CD8-positive, alpha-beta memory T cell (primary cell): ENCODE measurements around the gene NOTUM. TPM values are rescaled to one million over a fixed set of nuclear protein-coding genes. Genes with fewer than 3 reads are reported as not detected.

Experiments used
- CTCF ChIA-PET: fragments of 350-600 bp; sonication (Branson Sonifier 250); formaldehyde crosslinking; loops from one replicate; lab custom pipeline; 2021; ENCODE audit warnings: antibody characterized with exemption; lab: Charles Lee
- POLR2A ChIA-PET: fragments of 350-600 bp; sonication (Branson Sonifier 250); formaldehyde crosslinking; loops from one replicate; lab custom pipeline; 2021; ENCODE audit warnings: antibody characterized with exemption; lab: Charles Lee
- DNase-seq, 5 donors: peaks; one replicate each; pipeline versions ENCODE4 v3.0.0 to v3.0.0-alpha.2; 2020 to 2022; ENCODE audit warnings: mixed read lengths in 1 of 5
- H3K27ac ChIP-seq: one replicate; pipeline ENCODE4 v1.7.0; 2013; ENCODE audit warnings: low read depth, mild to moderate bottlenecking, low read length, moderate library complexity
- H3K27me3 ChIP-seq: 2 replicates; pipeline ENCODE4 v1.7.0; 2013; ENCODE audit warnings: low read length, mild to moderate bottlenecking; ENCODE audit not compliant: insufficient read depth, poor library complexity, severe bottlenecking
- H3K36me3 ChIP-seq: 2 replicates; pipeline ENCODE4 v1.7.0; 2013; ENCODE audit warnings: mild to moderate bottlenecking, low read length, moderate library complexity; ENCODE audit not compliant: insufficient read depth
- H3K4me1 ChIP-seq: 2 replicates; pipeline ENCODE4 v1.7.0; 2013; ENCODE audit warnings: mild to moderate bottlenecking, low read length, moderate library complexity; ENCODE audit not compliant: insufficient read depth
- H3K4me3 ChIP-seq: 2 replicates; pipeline ENCODE4 v1.7.0; 2013; ENCODE audit warnings: mild to moderate bottlenecking, low read length
- H3K9me3 ChIP-seq: 2 replicates; pipeline ENCODE4 v1.7.0; 2013; ENCODE audit warnings: mild to moderate bottlenecking, low read length
- H3K27ac Mint-ChIP-seq, 8 donors: one replicate each; pipeline ENCODE4 v1.8.0; 2020 to 2021; ENCODE audit warnings: mixed read lengths in 8 of 8, mild to moderate bottlenecking in 6 of 8, inconsistent platforms in 3 of 8, moderate library complexity in 3 of 8
- H3K27me3 Mint-ChIP-seq, 2 donors: one replicate each; pipeline ENCODE4 v1.8.0; 2020 to 2021; ENCODE audit warnings: mixed read lengths in 2 of 2, mild to moderate bottlenecking in 1 of 2, moderate library complexity in 1 of 2
- H3K36me3 Mint-ChIP-seq, 3 donors: one replicate each; pipeline ENCODE4 v1.8.0; 2020 to 2021; ENCODE audit warnings: mixed read lengths in 3 of 3, inconsistent platforms in 1 of 3, mild to moderate bottlenecking in 1 of 3
- H3K4me1 Mint-ChIP-seq, 3 donors: one replicate each; pipeline ENCODE4 v1.8.0; 2020 to 2021; ENCODE audit warnings: mixed read lengths in 3 of 3, inconsistent platforms in 1 of 3, mild to moderate bottlenecking in 1 of 3
- H3K4me3 Mint-ChIP-seq, 7 donors: one replicate each; pipeline ENCODE4 v1.8.0; 2020 to 2021; ENCODE audit warnings: mixed read lengths in 7 of 7, mild to moderate bottlenecking in 6 of 7, moderate library complexity in 4 of 7, inconsistent platforms in 2 of 7
- H3K9me3 Mint-ChIP-seq, 5 donors: one replicate each; pipeline ENCODE4 v1.8.0; 2020 to 2022; ENCODE audit warnings: mixed read lengths in 5 of 5, mild to moderate bottlenecking in 3 of 5, moderate library complexity in 2 of 5, inconsistent platforms in 1 of 5
- polyA plus RNA-seq: library from polyadenylated mRNA; unstranded; fragments of 300-500 nt; fragmentation: Illumina TruSeq; gene quantifications from one replicate; pipeline ENCODE4 v1.2.3, GENCODE V29; 2021
- total RNA-seq, 2 experiments: library from RNA; stranded (reverse); gene quantifications; one replicate each; pipeline ENCODE4 v1.2.3, GENCODE V29; 2021

The NOTUM gene
- total and polyA plus RNA-seq, 3 experiments from 2014 or later, result 0.33 to 0.35 TPM; not detected in 1

DNA sequence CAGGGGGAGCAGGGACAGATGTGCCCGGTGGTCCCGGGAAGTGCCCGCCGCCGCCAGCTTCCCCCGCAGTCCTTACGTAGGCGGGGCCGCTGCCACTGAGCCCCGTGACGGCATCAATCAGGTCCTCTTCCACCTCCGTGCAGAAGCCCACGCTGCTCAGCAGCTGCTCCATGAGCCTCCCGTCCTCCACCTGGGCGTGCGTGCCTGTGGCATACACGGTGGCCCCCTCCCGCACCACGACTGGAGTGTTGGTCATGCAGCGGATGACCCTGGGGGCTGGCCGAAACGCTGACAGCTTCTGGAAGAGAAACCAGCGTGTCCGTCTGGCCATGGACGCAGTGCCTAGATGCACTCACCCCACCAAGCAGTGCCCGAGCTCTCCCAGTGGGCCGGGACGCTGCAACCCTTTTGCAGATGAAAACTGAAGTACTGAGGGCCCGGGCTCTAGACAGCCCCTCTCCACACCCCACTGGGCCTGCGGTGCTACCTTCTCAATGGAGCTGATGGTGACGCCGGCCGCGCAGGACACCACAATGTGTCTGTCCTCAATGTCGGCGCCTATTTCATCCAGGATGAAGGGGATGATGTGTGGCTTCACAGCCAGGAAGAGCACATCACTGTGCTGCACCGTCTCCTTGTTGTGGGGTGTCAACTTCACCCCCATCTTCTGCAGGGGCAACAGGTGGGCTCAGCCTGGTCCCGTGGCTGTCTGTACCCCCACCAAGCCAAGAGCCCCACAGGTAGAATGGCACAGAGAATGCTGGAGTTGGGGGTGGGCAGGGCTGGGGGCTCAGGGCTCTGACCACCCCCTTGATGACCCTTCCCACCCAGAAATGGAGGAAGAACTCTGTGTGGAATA, 25.9 kb downstream of the NOTUM start:
- ChIA-PET POLR2A (no interaction called here), CTCF (interaction anchor here (1.4 kb wide), 1 partner anchor 86 kb away, joined by 3 read pairs; no protein-coding TSS in a partner anchor)
- Histone ChIP-seq H3K4me1 (peaks cover 5% of the 10 kb centered on the region), H3K36me3 (no peaks in the 10 kb centered on the region), H3K4me3 (no peak overlapping the region), H3K9me3 (no peaks in the 10 kb centered on the region), H3K27ac (no peak overlapping the region), H3K27me3 (no peaks in the 10 kb centered on the region)
- Mint-ChIP-seq H3K36me3 (no peaks in the 10 kb centered on the region), H3K9me3 (no peaks in the 10 kb centered on the region), H3K27me3 (peaks cover 5 to 11% of the 10 kb centered on the region in 2 donors), H3K27ac (no peak overlapping the region), H3K4me1 (peaks cover 0 to 8% (median 7%) of the 10 kb centered on the region in 3 donors), H3K4me3 (peak overlapping the region in 1 of 7 donors; percentile 62)
- no peak for DNase-seq

DNA sequence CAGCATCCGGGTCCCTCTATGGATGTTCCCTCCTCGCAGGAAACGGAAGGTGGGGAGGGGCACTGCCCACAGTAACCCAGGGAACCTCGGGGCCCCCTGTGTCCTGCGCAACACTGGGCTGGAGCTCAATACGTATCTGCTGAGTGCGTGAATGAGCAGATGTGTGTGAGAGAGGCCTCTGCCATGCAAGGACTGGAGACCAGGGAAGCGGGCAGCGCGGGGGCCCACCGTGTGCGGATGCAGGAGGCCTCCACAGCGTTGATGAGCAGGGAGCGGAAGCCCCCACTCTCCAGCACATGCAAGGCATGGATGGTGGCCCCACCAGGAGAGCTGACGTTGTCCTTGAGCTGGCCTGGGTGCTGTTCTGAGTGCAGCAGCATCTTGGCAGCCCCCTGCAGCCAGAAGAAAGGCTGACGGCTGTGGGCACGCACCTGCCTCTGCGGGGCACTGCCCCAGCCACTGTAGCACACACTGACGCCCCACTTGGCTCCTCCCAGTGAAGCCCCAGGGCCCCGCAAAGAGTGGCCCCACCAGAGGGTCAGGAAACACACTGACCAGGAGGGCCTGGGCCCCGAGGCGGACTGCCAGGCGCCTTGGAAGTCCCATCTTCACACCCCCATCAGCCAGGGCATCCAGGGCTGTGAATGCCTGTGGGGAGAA, 26.8 kb downstream of the NOTUM start:
- no peaks in the 10 kb centered on the region for H3K9me3 Mint-ChIP-seq
- H3K4me1 ChIP-seq, result peaks cover 5% of the 10 kb centered on the region
- H3K27me3 ChIP-seq, result no peaks in the 10 kb centered on the region
- H3K4me3 ChIP-seq, result no peak overlapping the region
- H3K36me3 Mint-ChIP-seq, result no peaks in the 10 kb centered on the region
- no peak overlapping the region for H3K27ac Mint-ChIP-seq
- peaks cover 5 to 15% of the 10 kb centered on the region in 2 donors for H3K27me3 Mint-ChIP-seq
- no peaks in the 10 kb centered on the region for H3K36me3 ChIP-seq
- ChIA-PET POLR2A (no interaction called here), CTCF (interaction anchor here (1.4 to 1.5 kb wide), 2 partner anchors 25 to 87 kb away, joined by 3 to 4 read pairs; no protein-coding TSS in a partner anchor)
- peaks cover 0 to 8% (median 7%) of the 10 kb centered on the region in 3 donors for H3K4me1 Mint-ChIP-seq
- DNase-seq, result no peak
- H3K9me3 ChIP-seq, result no peaks in the 10 kb centered on the region
- H3K27ac ChIP-seq, result no peak overlapping the region
- H3K4me3 Mint-ChIP-seq, result peak overlapping the region in 1 of 7 donors; percentile 12

DNA sequence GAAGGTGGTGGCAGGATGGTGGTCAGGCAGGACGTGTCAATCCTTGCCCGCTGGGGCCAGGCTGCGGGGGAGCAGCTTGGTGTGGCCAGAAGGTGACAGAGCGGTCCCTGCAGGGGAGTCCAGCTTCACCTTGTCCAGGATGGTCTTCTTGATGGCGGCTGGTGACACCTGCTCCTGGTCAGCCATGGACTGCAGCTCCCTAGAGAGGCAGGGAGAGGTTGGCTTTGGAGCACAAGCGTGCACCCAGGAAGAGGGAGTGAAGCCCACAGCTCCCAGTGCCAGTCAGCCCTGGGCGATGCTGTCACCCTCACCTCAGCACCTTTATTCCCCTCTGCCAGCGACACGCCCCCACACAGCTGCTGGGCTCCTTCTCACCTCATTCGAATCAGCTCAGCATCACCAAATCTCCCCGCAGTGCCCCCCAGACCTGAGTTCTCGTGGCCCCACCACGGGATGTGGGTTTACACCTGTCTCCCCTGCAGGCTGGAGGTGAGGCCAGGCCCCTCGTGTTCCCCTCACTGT, 27.7 kb downstream of the NOTUM start:
- POLR2A ChIA-PET, result no interaction called here
- H3K36me3 ChIP-seq, result no peaks in the 10 kb centered on the region
- no peak overlapping the region for H3K4me3 ChIP-seq
- peaks cover 7% of the 10 kb centered on the region for H3K27me3 ChIP-seq
- Mint-ChIP-seq H3K27ac (no peak overlapping the region), H3K27me3 (peaks cover 5 to 18% of the 10 kb centered on the region in 2 donors), H3K9me3 (no peaks in the 10 kb centered on the region), H3K4me3 (no peak overlapping the region), H3K36me3 (no peaks in the 10 kb centered on the region), H3K4me1 (peaks cover 0 to 12% (median 7%) of the 10 kb centered on the region in 3 donors)
- DNase-seq, result peak in 1 of 5 donors; percentile 26
- no peak overlapping the region for H3K27ac ChIP-seq
- CTCF ChIA-PET, result interaction anchor here (1.4 to 1.5 kb wide), 2 partner anchors 26 to 88 kb away, joined by 3 to 4 read pairs; no protein-coding TSS in a partner anchor
- peaks cover 12% of the 10 kb centered on the region for H3K4me1 ChIP-seq
- no peaks in the 10 kb centered on the region for H3K9me3 ChIP-seq

DNA sequence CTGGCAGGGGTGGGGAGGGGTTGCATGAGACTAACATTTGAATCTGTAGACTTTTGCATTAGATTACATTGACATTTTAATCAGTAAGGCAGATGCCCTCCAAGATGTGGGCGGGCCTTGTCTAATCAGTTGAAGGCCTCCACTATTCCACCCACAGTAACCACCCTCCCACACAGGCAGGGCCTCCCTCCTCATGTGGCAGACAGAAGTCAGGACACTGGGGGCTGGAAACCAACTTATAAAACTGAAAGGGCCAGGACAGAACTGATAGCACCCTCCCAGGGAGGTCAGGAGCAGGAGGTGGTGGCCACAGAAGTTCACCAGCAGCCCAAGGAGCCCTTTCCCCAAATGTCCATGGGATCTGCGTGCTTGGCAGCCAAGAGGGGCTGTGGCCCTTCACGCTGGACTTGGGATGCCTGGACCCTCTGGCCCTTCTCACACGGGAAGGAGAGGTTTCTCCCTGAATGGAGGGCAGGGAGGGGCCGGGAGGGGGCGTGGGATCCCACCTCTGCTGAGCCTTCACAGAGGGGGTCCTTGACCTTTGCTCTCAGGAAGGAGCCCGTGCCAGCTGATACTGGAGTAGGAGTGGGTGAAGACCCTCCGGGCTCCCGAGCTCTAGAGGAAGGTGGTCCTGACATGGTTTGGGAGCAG, 28.5 kb downstream of the NOTUM start:
- peaks cover 15% of the 10 kb centered on the region for H3K4me1 ChIP-seq
- H3K4me3 ChIP-seq, result no peak overlapping the region
- no peaks in the 10 kb centered on the region for H3K9me3 Mint-ChIP-seq
- DNase-seq, result no peak
- CTCF ChIA-PET, result no interaction called here
- POLR2A ChIA-PET, result no interaction called here
- H3K27me3 Mint-ChIP-seq, result peaks cover 5 to 14% of the 10 kb centered on the region in 2 donors
- no peak overlapping the region for H3K27ac ChIP-seq
- H3K36me3 Mint-ChIP-seq, result no peaks in the 10 kb centered on the region
- peaks cover 0 to 7% (median 5%) of the 10 kb centered on the region in 3 donors for H3K4me1 Mint-ChIP-seq
- H3K36me3 ChIP-seq, result no peaks in the 10 kb centered on the region
- H3K27me3 ChIP-seq, result peaks cover 7% of the 10 kb centered on the region
- peak overlapping the region in 1 of 8 donors; percentile 48 for H3K27ac Mint-ChIP-seq
- no peak overlapping the region for H3K4me3 Mint-ChIP-seq
- H3K9me3 ChIP-seq, result no peaks in the 10 kb centered on the region

DNA sequence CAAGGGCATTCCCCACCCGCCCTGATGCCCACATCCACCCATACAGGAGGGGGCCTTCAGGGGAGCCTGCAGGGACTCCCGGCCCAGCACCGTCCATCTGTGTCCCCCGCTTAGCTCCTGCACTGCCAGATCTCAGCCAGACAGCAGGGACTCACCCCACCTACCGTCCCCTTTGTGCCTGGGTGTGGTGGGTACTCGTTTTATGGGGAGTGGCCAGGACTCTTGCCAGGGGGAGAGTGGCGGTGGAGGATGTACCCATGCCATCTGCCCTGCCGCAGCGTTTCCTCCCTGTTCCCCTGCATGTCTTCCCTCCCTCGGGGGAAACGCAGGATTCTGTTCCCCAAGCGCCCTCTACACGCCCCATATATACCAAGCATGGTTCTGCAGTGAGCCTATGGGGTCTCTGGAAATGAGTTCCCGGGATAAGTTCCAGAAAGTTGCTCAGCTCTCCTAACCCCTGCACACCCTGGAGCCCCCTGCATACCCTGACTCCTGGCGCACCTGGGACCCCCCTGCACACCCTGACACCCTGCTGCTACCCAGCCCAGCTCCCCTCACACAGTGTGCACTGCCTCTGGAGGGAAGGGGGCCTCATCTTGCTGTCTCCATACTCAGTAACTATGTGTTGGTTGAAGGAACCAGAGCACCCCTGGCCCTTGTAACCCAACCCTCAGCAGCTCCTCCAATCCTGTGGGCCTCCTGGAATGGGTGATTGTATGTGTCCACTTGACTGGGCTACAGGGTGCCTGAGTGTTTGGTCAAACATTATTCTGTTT, 29.2 kb downstream of the NOTUM start:
- H3K27me3 ChIP-seq, result peaks cover 7% of the 10 kb centered on the region
- no peaks in the 10 kb centered on the region for H3K9me3 Mint-ChIP-seq

DNA sequence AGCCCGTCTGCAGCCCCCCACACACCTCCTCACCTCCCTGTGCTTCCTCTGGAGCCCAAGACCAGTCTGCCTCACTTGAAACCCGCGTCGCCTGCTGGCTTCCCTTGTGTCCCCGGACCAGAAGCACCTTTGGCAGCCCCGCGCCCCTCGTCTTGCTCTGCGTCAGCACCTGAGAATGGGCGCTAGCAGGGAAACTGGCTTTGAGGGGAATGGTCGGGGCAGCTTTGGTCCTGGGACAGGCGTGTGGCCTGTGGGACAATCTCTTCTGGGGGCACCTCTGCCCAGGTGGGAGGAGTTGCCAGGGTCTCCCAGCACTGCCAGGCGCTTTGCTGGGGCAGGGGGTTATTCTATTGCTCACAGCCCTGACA, 29.8 kb downstream of the NOTUM start:
- ChIA-PET POLR2A (no interaction called here), CTCF (interaction anchor here (1.4 kb wide), 1 partner anchor 28 kb away, joined by 3 read pairs; no protein-coding TSS in a partner anchor)
- peaks cover 7% of the 10 kb centered on the region for H3K27me3 ChIP-seq
- peaks cover 16% of the 10 kb centered on the region for H3K4me1 ChIP-seq
- Mint-ChIP-seq H3K4me3 (peak overlapping the region in 1 of 7 donors; percentile 29), H3K27me3 (peaks cover 5 to 14% of the 10 kb centered on the region in 2 donors), H3K36me3 (no peaks in the 10 kb centered on the region), H3K4me1 (peaks cover 5 to 9% (median 9%) of the 10 kb centered on the region in 3 donors), H3K27ac (peak overlapping the region in 2 of 8 donors; percentile 40 to 46), H3K9me3 (no peaks in the 10 kb centered on the region)
- H3K4me3 ChIP-seq, result no peak overlapping the region
- no peak overlapping the region for H3K27ac ChIP-seq
- H3K36me3 ChIP-seq, result no peaks in the 10 kb centered on the region
- no peak for DNase-seq
- no peaks in the 10 kb centered on the region for H3K9me3 ChIP-seq

More for the DNA sequence above, 29.2 kb downstream of the NOTUM start:
- H3K4me3 ChIP-seq, result no peak overlapping the region
- ChIA-PET CTCF (interaction anchor here (1.4 kb wide), 1 partner anchor 28 kb away, joined by 3 read pairs; no protein-coding TSS in a partner anchor), POLR2A (no interaction called here)
- peak overlapping the region in 1 of 8 donors; percentile 48 for H3K27ac Mint-ChIP-seq
- DNase-seq, result no peak
- H3K36me3 ChIP-seq, result no peaks in the 10 kb centered on the region
- H3K36me3 Mint-ChIP-seq, result no peaks in the 10 kb centered on the region
- peak overlapping the region in 1 of 7 donors; percentile 50 for H3K4me3 Mint-ChIP-seq
- H3K4me1 ChIP-seq, result peaks cover 14% of the 10 kb centered on the region
- H3K9me3 ChIP-seq, result no peaks in the 10 kb centered on the region
- H3K4me1 Mint-ChIP-seq, result peaks cover 0 to 6% (median 4%) of the 10 kb centered on the region in 3 donors
- H3K27ac ChIP-seq, result no peak overlapping the region
- peaks cover 5 to 14% of the 10 kb centered on the region in 2 donors for H3K27me3 Mint-ChIP-seq
